Activated CD4-positive, alpha-beta T cell treated with anti-CD3 and anti-CD28 coated beads, Interleukin-2, amount 50 U/mL, for 16 hours (primary cell): Measurements from ENCODE around the gene AHSP.
"Not testable (repeated sequence)": the region's sequence is repeated elsewhere in the genome, so short reads cannot be mapped to it uniquely, and the experiment has no call there.

Experiments used
- DNase-seq: peaks from one replicate; pipeline ENCODE4 v3.0.0-alpha.2; 2020

AHSP gene

GRCh38 chr16:31532120-31532519 lies 4.4 kb downstream of the AHSP start:
- no peak for DNase-seq

- no peak for DNase-seq
These were observed 5.2 kb downstream of the AHSP start for GRCh38 chr16:31532896-31533295.

GRCh38 chr16:31535737-31536136 lies 8.0 kb downstream of the AHSP start:
- DNase-seq = no peak

- DNase-seq = no peak
These were observed 9.2 kb downstream of the AHSP start for GRCh38 chr16:31536804-31537361.

GRCh38 chr16:31537362-31538242 lies 9.9 kb downstream of the AHSP start:
- DNase-seq = no peak

- not testable (repeated sequence) for DNase-seq
These were observed 10.5 kb downstream of the AHSP start for GRCh38 chr16:31538243-31538598.

GRCh38 chr16:31539762-31540161 lies 12.1 kb downstream of the AHSP start:
- not testable (repeated sequence) for DNase-seq

- DNase-seq = no peak
These were observed 15.1 kb downstream of the AHSP start for GRCh38 chr16:31542763-31543162.

GRCh38 chr16:31561426-31562233 lies 33.9 kb downstream of the AHSP start:
- no peak for DNase-seq

GRCh38 chr16:31568577-31569359 lies 41.1 kb downstream of the AHSP start:
- no peak for DNase-seq

GRCh38 chr16:31569360-31569717 lies 41.6 kb downstream of the AHSP start:
- no peak for DNase-seq

GRCh38 chr16:31572821-31573220 lies 45.1 kb downstream of the AHSP start:
- DNase-seq = no peak

GRCh38 chr16:31574159-31574558 lies 46.5 kb downstream of the AHSP start:
- DNase-seq = not testable (repeated sequence)

GRCh38 chr16:31577411-31577810 lies 49.7 kb downstream of the AHSP start:
- DNase-seq = no peak
